H9 (cell line): ENCODE measurements around the gene SGF29. TPM values are rescaled to one million over a fixed set of nuclear protein-coding genes. Genes with fewer than 3 reads are reported as not detected.
"Not testable (repeated sequence)": the region's sequence is repeated elsewhere in the genome, so short reads cannot be mapped to it uniquely, and the experiment has no call there.

Source experiments
- DNase-seq: peaks from one replicate; pipeline ENCODE4 v3.0.0-alpha.2; 2017
- H2AFZ ChIP-seq: one replicate; pipeline ENCODE4 v1.6.1; 2013; ENCODE audit warnings: mild to moderate bottlenecking, low read length, control low read depth, moderate library complexity
- H2AK5ac ChIP-seq: 2 replicates; pipeline ENCODE4 v1.6.1; 2013; ENCODE audit warnings: low read length, control low read depth, mixed read lengths; ENCODE audit not compliant: insufficient read length
- H2BK120ac ChIP-seq: one replicate; pipeline ENCODE4 v1.6.1; 2013; ENCODE audit warnings: low read depth, mild to moderate bottlenecking, low read length, control low read depth, inconsistent platforms; ENCODE audit not compliant: poor library complexity, severe bottlenecking
- H2BK12ac ChIP-seq: 2 replicates; pipeline ENCODE4 v1.6.1; 2013; ENCODE audit warnings: low read length, control low read depth, mixed read lengths, low read depth; ENCODE audit not compliant: insufficient read length
- H2BK15ac ChIP-seq: 2 replicates; pipeline ENCODE4 v1.6.1; 2013; ENCODE audit warnings: low read depth, low read length, control low read depth
- H2BK20ac ChIP-seq: one replicate; pipeline ENCODE4 v1.6.1; 2013; ENCODE audit warnings: low read depth, mild to moderate bottlenecking, low read length, control low read depth, inconsistent platforms; ENCODE audit not compliant: poor library complexity, severe bottlenecking
- H2BK5ac ChIP-seq: 2 replicates; pipeline ENCODE4 v1.6.1; 2013; ENCODE audit warnings: low read length, control low read depth, mixed read lengths; ENCODE audit not compliant: insufficient read length
- H3K14ac ChIP-seq: 2 replicates; pipeline ENCODE4 v1.6.1; 2013; ENCODE audit warnings: low read length, control low read depth; ENCODE audit not compliant: insufficient read depth
- H3K18ac ChIP-seq: 2 replicates; pipeline ENCODE4 v1.6.1; 2013; ENCODE audit warnings: low read depth, mild to moderate bottlenecking, mixed read lengths, low read length, control low read depth; ENCODE audit not compliant: insufficient read length
- H3K23ac ChIP-seq: 2 replicates; pipeline ENCODE4 v1.6.1; 2013; ENCODE audit warnings: low read length, control low read depth, mixed read lengths, low read depth; ENCODE audit not compliant: insufficient read length
- H3K23me2 ChIP-seq: 2 replicates; pipeline ENCODE4 v1.6.1; 2013; ENCODE audit warnings: low read depth, mild to moderate bottlenecking, mixed read lengths, low read length, control low read depth; ENCODE audit not compliant: insufficient read length, poor library complexity, severe bottlenecking
- H3K27ac ChIP-seq: 2 replicates; pipeline ENCODE4 v1.5.1; 2013; ENCODE audit warnings: low read length, control low read depth, mixed read lengths, low read depth; ENCODE audit not compliant: insufficient read length
- H3K27me3 ChIP-seq: 2 replicates; pipeline ENCODE4 v1.6.1; 2013; ENCODE audit warnings: low read length, control low read depth, inconsistent platforms; ENCODE audit not compliant: insufficient read depth
- H3K4ac ChIP-seq: 2 replicates; pipeline ENCODE4 v1.6.1; 2013; ENCODE audit warnings: low read depth, mild to moderate bottlenecking, control low read depth, inconsistent platforms, low read length, moderate library complexity
- H3K4me1 ChIP-seq: 2 replicates; pipeline ENCODE4 v1.6.1; 2013; ENCODE audit warnings: low read length, control low read depth, inconsistent platforms; ENCODE audit not compliant: insufficient read depth
- H3K4me2 ChIP-seq: 2 replicates; pipeline ENCODE4 v1.6.1; 2013; ENCODE audit warnings: low read length, control low read depth, mixed read lengths; ENCODE audit not compliant: insufficient read length, insufficient read depth
- H3K56ac ChIP-seq: 2 replicates; pipeline ENCODE4 v1.6.1; 2013; ENCODE audit warnings: low read depth, mild to moderate bottlenecking, mixed read lengths, low read length, control low read depth; ENCODE audit not compliant: insufficient read length
- H3K79me1 ChIP-seq: 2 replicates; pipeline ENCODE4 v1.6.1; 2013; ENCODE audit warnings: low read depth, mild to moderate bottlenecking, moderate library complexity, low read length, control low read depth, inconsistent platforms; ENCODE audit not compliant: insufficient read depth, poor library complexity, severe bottlenecking
- H3K79me2 ChIP-seq: 2 replicates; pipeline ENCODE4 v1.6.1; 2013; ENCODE audit warnings: low read length, control low read depth, inconsistent platforms; ENCODE audit not compliant: insufficient read depth
- H3K9ac ChIP-seq: 2 replicates; pipeline ENCODE4 v1.6.1; 2013; ENCODE audit warnings: low read length, control low read depth, mixed read lengths; ENCODE audit not compliant: insufficient read length; ENCODE audit errors: extremely low read depth
- H3K9me3 ChIP-seq: one replicate; pipeline ENCODE4 v1.6.1; 2013; ENCODE audit warnings: low read depth, low read length, inconsistent platforms; ENCODE audit not compliant: control insufficient read depth
- H3T11ph ChIP-seq: one replicate; pipeline ENCODE4 v1.6.1; 2013; ENCODE audit warnings: mild to moderate bottlenecking, low read length, control low read depth, inconsistent platforms
- H4K20me1 ChIP-seq: one replicate; pipeline ENCODE4 v1.6.1; 2013; ENCODE audit not compliant: control insufficient read depth, insufficient read length, insufficient read depth
- H4K5ac ChIP-seq: 2 replicates; pipeline ENCODE4 v1.6.1; 2013; ENCODE audit warnings: low read depth, mild to moderate bottlenecking, mixed read lengths, low read length, control low read depth; ENCODE audit not compliant: insufficient read length
- H4K8ac ChIP-seq: replicated peaks from 2 replicates; pipeline ENCODE4 v1.6.1; 2013; ENCODE audit warnings: low read length, control low read depth, mixed read lengths, low read depth; ENCODE audit not compliant: insufficient read length
- H4K91ac ChIP-seq: 2 replicates; pipeline ENCODE4 v1.6.1; 2013; ENCODE audit warnings: low read depth, mild to moderate bottlenecking, moderate library complexity, mixed read lengths, low read length, control low read depth; ENCODE audit not compliant: insufficient read length
- H3K27ac Mint-ChIP-seq, 3 experiments: 2 replicates in 2 of 3; 3 replicates in 1 of 3; pipeline ENCODE4 v1.8.0; 2020 to 2021; ENCODE audit warnings: mixed read lengths in 3 of 3, mild to moderate bottlenecking in 1 of 3, moderate library complexity in 1 of 3
- H3K27me3 Mint-ChIP-seq: 2 replicates; pipeline ENCODE4 v1.8.0; 2021; ENCODE audit warnings: low read depth, mild to moderate bottlenecking, moderate library complexity, mixed read lengths
- H3K36me3 Mint-ChIP-seq, 3 experiments: 2 replicates in 2 of 3; 3 replicates in 1 of 3; pipeline ENCODE4 v1.8.0; 2020 to 2021; ENCODE audit warnings: low read depth in 3 of 3, mixed read lengths in 3 of 3; ENCODE audit not compliant: insufficient read depth in 1 of 3
- H3K4me1 Mint-ChIP-seq, 2 experiments: 2 replicates each; pipeline ENCODE4 v1.8.0; 2020; ENCODE audit warnings: mixed read lengths in 2 of 2
- H3K4me3 Mint-ChIP-seq, 2 experiments: 2 replicates in 1 of 2; 3 replicates in 1 of 2; pipeline ENCODE4 v1.8.0; 2020 to 2021; ENCODE audit warnings: mild to moderate bottlenecking in 2 of 2, mixed read lengths in 2 of 2, moderate library complexity in 1 of 2
- H3K9me3 Mint-ChIP-seq, 2 experiments: 2 replicates in 1 of 2; 3 replicates in 1 of 2; pipeline ENCODE4 v1.8.0; 2020; ENCODE audit warnings: mild to moderate bottlenecking in 2 of 2, mixed read lengths in 2 of 2, moderate library complexity in 1 of 2
- WGBS: extraction: QIAGEN DNeasy Blood & Tissue Kit; methylation state at CpG from one replicate; pipeline ENCODE4 v1.1.7; 2013; ENCODE audit warnings: missing lambda C conversion rate, low lambda C conversion rate, mixed read lengths; ENCODE audit not compliant: insufficient read length; ENCODE audit errors: extremely low coverage; 5-methylcytosine and 5-hydroxymethylcytosine counted together
- total RNA-seq: library from RNA; stranded (reverse); gene quantifications from 2 replicates; pipeline ENCODE4 v1.2.1, GENCODE V29; 2021

SGF29 gene
- total RNA-seq, 1 experiment from 2014 or later, result 24.8 TPM

DNA sequence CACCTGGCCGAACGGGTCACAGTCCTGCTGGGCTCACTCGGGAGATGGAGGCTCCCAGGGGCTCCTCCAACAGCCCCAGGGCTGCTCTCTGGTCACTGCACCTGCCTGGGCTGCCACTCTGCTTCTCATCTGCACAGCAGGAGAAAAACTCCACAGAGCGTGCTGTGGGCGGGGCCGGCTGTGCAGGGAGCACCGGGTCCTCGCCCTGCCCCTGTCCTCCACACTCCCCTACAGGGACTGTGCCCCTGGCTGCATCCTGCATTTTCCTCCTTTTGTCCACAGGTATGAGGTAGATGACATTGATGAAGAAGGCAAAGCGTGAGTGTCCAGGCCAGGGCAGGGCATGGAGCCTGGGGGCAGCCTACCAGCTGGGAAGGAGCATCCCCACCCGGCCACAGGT is 48.3 kb downstream of the SGF29 start:
- not testable (repeated sequence) for H3K36me3 Mint-ChIP-seq, H3K27ac Mint-ChIP-seq, H2BK12ac ChIP-seq, H3K18ac ChIP-seq, DNase-seq, H3K4me1 ChIP-seq, H3K79me1 ChIP-seq, H3K23ac ChIP-seq, H3K9me3 ChIP-seq, H3K23me2 ChIP-seq, H3K79me2 ChIP-seq, H4K91ac ChIP-seq, H4K5ac ChIP-seq, H3K4me2 ChIP-seq, H2BK120ac ChIP-seq, H4K20me1 ChIP-seq, H3K9me3 Mint-ChIP-seq, H2AK5ac ChIP-seq, H3K4ac ChIP-seq, H3K9ac ChIP-seq, H3T11ph ChIP-seq, H3K56ac ChIP-seq, H2BK5ac ChIP-seq, H3K4me3 Mint-ChIP-seq, H3K27ac ChIP-seq, H3K27me3 Mint-ChIP-seq, H2AFZ ChIP-seq, H3K14ac ChIP-seq, H2BK15ac ChIP-seq, H4K8ac ChIP-seq, H2BK20ac ChIP-seq, H3K27me3 ChIP-seq
- whole genome bisulfite sequencing, result no CpG with 5 or more reads among the region's 10 CpGs
- H3K4me1 Mint-ChIP-seq, result peaks cover 10% of the 10 kb centered on the region in 2 experiments
